Tibial artery (tissue), 4 donors: ENCODE data around the gene AP5S1.

Source experiments
- DNase-seq, 2 donors: peaks; one replicate each; pipeline ENCODE4 v3.0.0-alpha.2; 2019
- H3K27ac ChIP-seq, 2 donors: fragments of 200-600 bp; sonication (generic) in 1 of 2; 1 replicate in 1 of 2; 2 replicates in 1 of 2; pipeline ENCODE4 v1.5.1; 2018 to 2019; ENCODE audit warnings: mild to moderate bottlenecking in 1 of 2
- H3K27me3 ChIP-seq, 2 donors: fragments of 200-600 bp; sonication (generic) in 1 of 2; one replicate each; pipeline versions ENCODE4 v1.5.1 to v1.6.0; 2016 to 2019
- H3K36me3 ChIP-seq, 3 donors: fragments of 200-600 bp; sonication (generic) in 2 of 3; one replicate each; pipeline ENCODE4 v1.5.1; 2016 to 2019; ENCODE audit warnings: mild to moderate bottlenecking in 2 of 3
- H3K4me1 ChIP-seq, 4 donors: fragments of 200-600 bp; sonication (generic) in 2 of 4; 1 replicate in 3 of 4; 2 replicates in 1 of 4; pipeline ENCODE4 v1.5.1; 2016 to 2019
- H3K4me3 ChIP-seq, 2 donors: fragments of 200-600 bp; sonication (generic) in 1 of 2; 1 replicate in 1 of 2; 2 replicates in 1 of 2; pipeline ENCODE4 v1.5.1; 2018 to 2019; ENCODE audit warnings: mild to moderate bottlenecking in 2 of 2
- H3K9me3 ChIP-seq, 3 donors: fragments of 200-600 bp; sonication (generic) in 1 of 3; one replicate each; pipeline ENCODE4 v1.5.1; 2016 to 2019
- intact Hi-C: fragments of 100-400 bp; cut with DNase I; formaldehyde crosslinking; loops from one replicate; pipeline ENCODE4 v1.15.0; 2023; ENCODE audit warnings: low total_unique reads
- TF ChIP-seq, protein P1 (sequence below), 2 experiments: fragments of 200-600 bp in 1 of 2; fragments of 450-650 bp in 1 of 2; IDR thresholded peaks; one replicate each; pipeline ENCODE4 v1.5.1; 2017 to 2019; ENCODE audit warnings: antibody characterized with exemption in 2 of 2, mild to moderate bottlenecking in 1 of 2, moderate library complexity in 1 of 2

Gene AP5S1

DNA sequence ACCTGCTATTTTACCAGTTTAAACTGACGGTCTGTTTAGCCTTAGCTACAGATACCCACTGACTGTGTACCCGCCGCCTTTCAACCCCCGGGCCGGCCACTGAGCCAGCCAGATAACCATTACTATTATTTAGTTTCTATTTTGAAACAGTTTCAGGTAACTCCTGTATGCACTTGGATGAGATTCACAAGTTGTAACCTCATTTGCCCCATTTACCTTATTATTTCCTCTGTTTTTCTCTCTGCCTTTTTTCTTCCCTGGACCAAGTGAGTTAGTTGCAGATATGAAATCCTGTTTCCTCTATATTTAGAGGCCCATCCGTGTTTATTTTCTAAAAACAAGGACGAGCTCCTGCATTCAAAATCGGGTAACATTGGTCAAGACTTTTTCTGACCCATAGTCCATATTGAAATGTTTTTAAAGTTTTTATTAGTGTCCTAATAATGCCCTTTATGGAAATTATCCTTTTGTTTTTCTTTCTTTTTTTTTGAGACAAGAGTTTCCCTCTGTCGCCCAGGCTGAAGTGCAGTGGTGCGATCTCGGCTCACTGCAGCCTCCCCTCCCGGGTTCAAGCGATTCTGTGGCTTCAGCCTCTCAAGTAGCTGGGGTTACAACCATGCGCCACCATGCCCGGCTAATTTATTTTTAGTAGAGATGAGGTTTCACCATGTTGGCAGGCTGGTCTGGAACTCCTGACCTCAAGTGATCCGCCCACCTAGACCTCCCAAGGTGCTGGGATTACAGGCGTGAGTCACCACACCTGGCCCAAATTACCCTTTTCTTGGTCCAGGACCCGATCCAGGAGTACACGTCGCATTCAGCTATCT is 767 bp downstream of the AP5S1 start:
- no peaks in the 10 kb centered on the region for H3K9me3 ChIP-seq
- TF ChIP-seq, protein P1, sequence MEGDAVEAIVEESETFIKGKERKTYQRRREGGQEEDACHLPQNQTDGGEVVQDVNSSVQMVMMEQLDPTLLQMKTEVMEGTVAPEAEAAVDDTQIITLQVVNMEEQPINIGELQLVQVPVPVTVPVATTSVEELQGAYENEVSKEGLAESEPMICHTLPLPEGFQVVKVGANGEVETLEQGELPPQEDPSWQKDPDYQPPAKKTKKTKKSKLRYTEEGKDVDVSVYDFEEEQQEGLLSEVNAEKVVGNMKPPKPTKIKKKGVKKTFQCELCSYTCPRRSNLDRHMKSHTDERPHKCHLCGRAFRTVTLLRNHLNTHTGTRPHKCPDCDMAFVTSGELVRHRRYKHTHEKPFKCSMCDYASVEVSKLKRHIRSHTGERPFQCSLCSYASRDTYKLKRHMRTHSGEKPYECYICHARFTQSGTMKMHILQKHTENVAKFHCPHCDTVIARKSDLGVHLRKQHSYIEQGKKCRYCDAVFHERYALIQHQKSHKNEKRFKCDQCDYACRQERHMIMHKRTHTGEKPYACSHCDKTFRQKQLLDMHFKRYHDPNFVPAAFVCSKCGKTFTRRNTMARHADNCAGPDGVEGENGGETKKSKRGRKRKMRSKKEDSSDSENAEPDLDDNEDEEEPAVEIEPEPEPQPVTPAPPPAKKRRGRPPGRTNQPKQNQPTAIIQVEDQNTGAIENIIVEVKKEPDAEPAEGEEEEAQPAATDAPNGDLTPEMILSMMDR (IDR thresholded peaks at IDR 0.05), result no peak
- H3K27ac ChIP-seq, result peak overlapping the region; percentile 94 to 95
- H3K4me1 ChIP-seq, result peaks cover 0 to 17% (median 13%) of the 10 kb centered on the region in 4 donors
- no peak for DNase-seq
- peaks cover 18 to 41% (median 33%) of the 10 kb centered on the region in 3 donors for H3K36me3 ChIP-seq
- intact Hi-C loops, result loop anchor here (2.0 to 5.0 kb wide), 2 partner anchors 34 to 36 kb away; partner anchors contain the start of gene CENPB
- H3K27me3 ChIP-seq, result no peaks in the 10 kb centered on the region
- H3K4me3 ChIP-seq, result peak overlapping the region; percentile 60 to 76

DNA sequence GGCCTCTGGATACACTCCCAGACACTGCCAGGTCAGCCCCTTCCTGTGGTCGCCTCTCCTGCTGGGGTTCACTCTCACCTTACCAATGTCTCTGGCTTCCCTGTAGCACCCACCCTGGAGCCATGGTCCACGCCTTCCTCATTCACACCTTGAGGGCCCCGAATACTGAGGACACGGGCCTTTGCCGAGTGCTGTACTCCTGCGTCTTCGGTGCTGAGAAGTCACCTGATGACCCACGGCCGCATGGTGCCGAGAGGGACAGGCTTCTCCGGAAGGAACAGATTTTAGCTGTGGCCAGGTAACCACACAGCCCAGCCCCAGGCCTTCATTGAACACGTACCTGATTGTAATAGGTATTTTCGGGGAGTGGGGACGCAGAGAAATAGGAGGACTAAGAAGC is 1.6 kb downstream of the AP5S1 start:
- peaks cover 0 to 17% (median 13%) of the 10 kb centered on the region in 4 donors for H3K4me1 ChIP-seq

DNA sequence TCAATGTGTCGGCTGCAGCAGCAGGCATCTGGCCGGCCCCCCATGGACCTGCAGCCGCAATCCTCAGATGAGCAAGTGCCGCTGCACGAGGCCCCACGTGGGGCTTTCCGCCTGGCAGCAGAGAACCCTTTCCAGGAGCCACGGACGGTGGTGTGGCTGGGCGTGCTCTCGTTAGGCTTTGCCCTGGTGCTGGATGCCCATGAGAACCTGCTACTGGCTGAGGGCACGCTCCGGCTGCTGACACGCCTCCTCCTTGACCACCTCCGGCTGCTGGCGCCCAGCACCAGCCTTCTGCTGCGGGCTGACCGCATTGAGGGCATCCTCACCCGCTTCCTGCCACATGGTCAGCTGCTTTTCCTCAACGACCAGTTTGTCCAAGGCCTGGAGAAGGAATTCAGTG is 3.5 kb downstream of the AP5S1 start:
- intact Hi-C loops, result loop anchor here (5.0 kb wide), 1 partner anchor 33 kb away; no protein-coding TSS in a partner anchor
- no peak for DNase-seq
- H3K27me3 ChIP-seq, result no peaks in the 10 kb centered on the region
- TF ChIP-seq, protein P1 (IDR thresholded peaks at IDR 0.05), result no peak
- H3K27ac ChIP-seq, result no peak overlapping the region
- peaks cover 23 to 57% (median 44%) of the 10 kb centered on the region in 3 donors for H3K36me3 ChIP-seq
- H3K4me1 ChIP-seq, result peaks cover 0 to 17% (median 13%) of the 10 kb centered on the region in 4 donors
- no peaks in the 10 kb centered on the region for H3K9me3 ChIP-seq
- H3K4me3 ChIP-seq, result no peak overlapping the region

More for the DNA sequence above, 1.6 kb downstream of the AP5S1 start:
- Histone ChIP-seq H3K27ac (no peak overlapping the region), H3K9me3 (no peaks in the 10 kb centered on the region), H3K36me3 (peaks cover 18 to 50% (median 36%) of the 10 kb centered on the region in 3 donors), H3K4me3 (no peak overlapping the region), H3K27me3 (no peaks in the 10 kb centered on the region)
- intact Hi-C loops, result loop anchor here (2.0 to 5.0 kb wide), 2 partner anchors 35 kb away; partner anchors contain the start of gene CENPB
- TF ChIP-seq, protein P1 (IDR thresholded peaks at IDR 0.05), result no peak
- no peak for DNase-seq

DNA sequence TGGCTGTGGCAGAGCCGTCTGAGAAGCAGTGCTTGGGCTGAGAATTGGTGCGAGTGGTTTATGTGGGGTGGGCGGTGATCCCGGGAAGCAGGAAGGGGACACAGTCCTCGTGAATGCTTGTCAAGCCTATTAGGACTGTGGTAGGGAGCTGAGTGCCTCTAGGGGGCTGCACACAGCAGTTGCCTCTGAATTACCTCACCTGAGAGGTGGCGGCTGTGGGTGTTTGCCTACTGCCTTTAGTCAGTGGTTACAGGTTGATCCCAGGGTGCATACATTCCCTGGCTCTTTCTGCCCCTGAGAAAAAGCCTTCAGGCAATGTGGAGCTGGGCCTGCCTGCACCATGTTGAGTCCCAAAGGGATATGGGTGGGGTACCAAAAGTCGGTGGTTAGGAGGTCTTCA is 5.2 kb downstream of the AP5S1 start:
- H3K4me1 ChIP-seq, result peaks cover 0 to 9% (median 6%) of the 10 kb centered on the region in 4 donors
- TF ChIP-seq, protein P1 (IDR thresholded peaks at IDR 0.05), result no peak
- intact Hi-C loops, result no loop called here
- no peak overlapping the region for H3K27ac ChIP-seq
- H3K4me3 ChIP-seq, result no peak overlapping the region
- no peaks in the 10 kb centered on the region for H3K9me3 ChIP-seq
- H3K36me3 ChIP-seq, result peaks cover 23 to 57% (median 44%) of the 10 kb centered on the region in 3 donors
- DNase-seq, result no peak
- H3K27me3 ChIP-seq, result no peaks in the 10 kb centered on the region

DNA sequence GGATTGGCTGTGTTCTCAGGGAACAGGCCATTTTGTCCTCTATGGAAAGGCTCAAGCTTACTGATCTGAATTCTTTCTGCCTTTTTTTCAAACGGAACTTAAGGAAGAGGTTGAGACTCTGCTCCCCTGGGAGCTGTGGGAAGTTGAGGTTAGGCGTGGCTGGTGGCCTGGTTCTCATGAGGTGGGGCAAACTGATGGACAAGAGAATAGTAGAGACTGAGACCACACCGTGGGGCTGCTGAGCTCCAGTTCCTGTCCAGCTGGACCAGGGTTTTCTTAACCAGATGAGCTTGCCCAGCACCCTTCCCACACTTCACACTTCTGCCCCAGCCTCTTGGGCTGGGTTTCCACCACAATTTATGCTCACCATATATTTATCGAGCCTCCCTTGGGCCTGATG is 6.1 kb downstream of the AP5S1 start:
- Histone ChIP-seq H3K27ac (no peak overlapping the region), H3K4me1 (peaks cover 0 to 3% (median 2%) of the 10 kb centered on the region in 4 donors), H3K4me3 (no peak overlapping the region), H3K9me3 (no peaks in the 10 kb centered on the region), H3K36me3 (peaks cover 23 to 57% (median 44%) of the 10 kb centered on the region in 3 donors), H3K27me3 (no peaks in the 10 kb centered on the region)
- TF ChIP-seq, protein P1 (IDR thresholded peaks at IDR 0.05), result no peak
- intact Hi-C loops, result no loop called here
- DNase-seq, result no peak
